Transverse colon (tissue), 4 donors: ENCODE results near the gene ACTBL2.

ENCODE experiments used
- EP300 ChIP-seq: sonication (generic); formaldehyde crosslinking; IDR thresholded peaks from one replicate; pipeline ENCODE4 v1.6.1; 2017; ENCODE audit warnings: antibody characterized with exemption, low read depth
- POLR2A ChIP-seq: fragments of 450-650 bp; IDR thresholded peaks from one replicate; pipeline ENCODE4 v1.6.1; 2016; ENCODE audit warnings: antibody characterized with exemption, mild to moderate bottlenecking, moderate library complexity
- POLR2AphosphoS5 ChIP-seq, 3 donors: sonication (generic); formaldehyde crosslinking; IDR thresholded peaks; one replicate each; pipeline ENCODE4 v1.6.1; 2016; ENCODE audit warnings: antibody characterized with exemption in 3 of 3
- TF ChIP-seq, protein P1 (sequence below), 5 experiments: fragments of 200-600 bp in 3 of 5; fragments of 450-650 bp in 2 of 5; sonication (generic) in 3 of 5; IDR thresholded peaks; 1 replicate in 2 of 5; 2 replicates in 3 of 5; pipeline ENCODE4 v1.5.1; 2016 to 2017; ENCODE audit warnings: antibody characterized with exemption in 5 of 5, inconsistent platforms in 3 of 5, mild to moderate bottlenecking in 2 of 5, moderate library complexity in 1 of 5

DNA sequence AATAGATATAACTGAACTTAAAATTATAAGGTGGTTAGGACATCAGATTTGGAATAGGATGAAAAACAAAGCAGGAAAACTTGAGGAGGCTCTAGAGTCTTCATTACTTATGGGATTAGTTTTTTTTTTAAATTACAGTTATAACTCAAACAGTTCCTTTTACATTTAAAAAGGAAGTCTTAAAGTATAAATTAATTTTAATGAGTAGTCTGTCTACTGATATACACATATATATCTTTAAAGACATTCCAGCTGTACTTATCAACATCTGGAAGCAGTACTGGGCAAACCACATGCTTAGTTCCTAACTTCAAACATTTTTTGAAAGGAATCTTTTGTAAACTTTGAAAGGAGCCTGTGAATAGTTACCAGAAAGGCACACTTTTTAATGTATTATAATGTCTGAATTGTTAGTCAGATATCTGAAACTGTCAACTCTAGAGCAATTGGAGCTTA, 6.0 kb downstream of the ACTBL2 start:
- TF ChIP-seq, protein P1, sequence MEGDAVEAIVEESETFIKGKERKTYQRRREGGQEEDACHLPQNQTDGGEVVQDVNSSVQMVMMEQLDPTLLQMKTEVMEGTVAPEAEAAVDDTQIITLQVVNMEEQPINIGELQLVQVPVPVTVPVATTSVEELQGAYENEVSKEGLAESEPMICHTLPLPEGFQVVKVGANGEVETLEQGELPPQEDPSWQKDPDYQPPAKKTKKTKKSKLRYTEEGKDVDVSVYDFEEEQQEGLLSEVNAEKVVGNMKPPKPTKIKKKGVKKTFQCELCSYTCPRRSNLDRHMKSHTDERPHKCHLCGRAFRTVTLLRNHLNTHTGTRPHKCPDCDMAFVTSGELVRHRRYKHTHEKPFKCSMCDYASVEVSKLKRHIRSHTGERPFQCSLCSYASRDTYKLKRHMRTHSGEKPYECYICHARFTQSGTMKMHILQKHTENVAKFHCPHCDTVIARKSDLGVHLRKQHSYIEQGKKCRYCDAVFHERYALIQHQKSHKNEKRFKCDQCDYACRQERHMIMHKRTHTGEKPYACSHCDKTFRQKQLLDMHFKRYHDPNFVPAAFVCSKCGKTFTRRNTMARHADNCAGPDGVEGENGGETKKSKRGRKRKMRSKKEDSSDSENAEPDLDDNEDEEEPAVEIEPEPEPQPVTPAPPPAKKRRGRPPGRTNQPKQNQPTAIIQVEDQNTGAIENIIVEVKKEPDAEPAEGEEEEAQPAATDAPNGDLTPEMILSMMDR (IDR thresholded peaks at IDR 0.05) = no peak
- TF ChIP-seq POLR2AphosphoS5 (IDR thresholded peaks at IDR 0.05) (no peak), EP300 (no peak), POLR2A (no peak)
